Right ventricle myocardium inferior (tissue), 1 donor: ENCODE data around the gene TRIM75. TPM values are rescaled to one million over a fixed set of nuclear protein-coding genes. Genes with fewer than 3 reads are reported as not detected.
"Not testable (repeated sequence)": the region's sequence is repeated elsewhere in the genome, so short reads cannot be mapped to it uniquely, and the experiment has no call there.

ENCODE experiments used
- ATAC-seq: fragments of 200-7000 bp; cut with Tn5 transposase; one replicate; pipeline ENCODE4 v1.9.1; 2020; ENCODE audit warnings: mild to moderate bottlenecking, moderate library complexity
- DNase-seq: peaks from one replicate; pipeline ENCODE4 v3.0.0; 2021; ENCODE audit errors: missing footprints
- intact Hi-C: fragments of 100-400 bp; cut with DNase I; formaldehyde crosslinking; loops from one replicate; pipeline ENCODE4 v1.11.0; 2022
- total RNA-seq: library from RNA; stranded (reverse); fragmentation: NEBNext Ultra II Directional; extraction: Animal tissue kit (Norgen Biotek cat#: 25700); gene quantifications from one replicate; pipeline ENCODE4 v1.2.1, GENCODE V29; 2021
- donor health status: DM: no; HTN: yes; CAD: no; lungs with severe emphysema.

The TRIM75 gene
- total RNA-seq, 1 donor from 2014 or later = not detected

GRCh38 chr4:165060938-165061337 lies 7.3 kb downstream of the TRIM75 start:
- no peak for DNase-seq

GRCh38 chr4:165070560-165070959 lies 16.9 kb downstream of the TRIM75 start:
- ATAC-seq (no peak), DNase-seq (no peak)
- intact Hi-C loops = loop anchor here (5.0 kb wide), 1 partner anchor 113 kb away; no protein-coding TSS in a partner anchor

More at GRCh38 chr4:165060938-165061337, 7.3 kb downstream of the TRIM75 start:
- intact Hi-C loops = no loop called here
- no peak for ATAC-seq

- intact Hi-C loops = loop anchor here (5.0 kb wide), 1 partner anchor 116 kb away; no protein-coding TSS in a partner anchor
- not testable (repeated sequence) for DNase-seq, ATAC-seq
Measured at GRCh38 chr4:165073346-165073745, 19.7 kb downstream of the TRIM75 start.

- no peak for ATAC-seq
- intact Hi-C loops = no loop called here
- no peak for DNase-seq
Measured at GRCh38 chr4:165077034-165077578, 23.4 kb downstream of the TRIM75 start.

GRCh38 chr4:165079476-165079875 lies 25.8 kb downstream of the TRIM75 start:
- ATAC-seq = no peak
- no peak for DNase-seq
- intact Hi-C loops = no loop called here

- intact Hi-C loops, ATAC-seq, DNase-seq: not testable (repeated sequence)
Measured at GRCh38 chr4:165084787-165085186, 31.1 kb downstream of the TRIM75 start.

- intact Hi-C loops = no loop called here
- ATAC-seq (no peak), DNase-seq (no peak)
Measured at GRCh38 chr4:165085946-165086345, 32.3 kb downstream of the TRIM75 start.

GRCh38 chr4:165088366-165088765 lies 34.7 kb downstream of the TRIM75 start:
- DNase-seq (no peak), ATAC-seq (no peak)
- intact Hi-C loops = no loop called here

- intact Hi-C loops, ATAC-seq, DNase-seq: not testable (repeated sequence)
Measured at GRCh38 chr4:165092187-165092586, 38.5 kb downstream of the TRIM75 start.

- no peak for ATAC-seq
Measured at GRCh38 chr4:165094873-165095272, 41.2 kb downstream of the TRIM75 start.

GRCh38 chr4:165095291-165095690 lies 41.6 kb downstream of the TRIM75 start:
- DNase-seq (no peak), ATAC-seq (no peak)
- intact Hi-C loops = loop anchor here (5.0 kb wide), 1 partner anchor 318 kb away; no protein-coding TSS in a partner anchor

More at GRCh38 chr4:165094873-165095272, 41.2 kb downstream of the TRIM75 start:
- intact Hi-C loops = loop anchor here (5.0 kb wide), 1 partner anchor 318 kb away; no protein-coding TSS in a partner anchor
- no peak for DNase-seq

GRCh38 chr4:165096776-165097175 lies 43.1 kb downstream of the TRIM75 start:
- intact Hi-C loops = loop anchor here (5.0 kb wide), 1 partner anchor 319 kb away; no protein-coding TSS in a partner anchor
- ATAC-seq (no peak), DNase-seq (no peak)

GRCh38 chr4:165101641-165102040 lies 48.0 kb downstream of the TRIM75 start:
- intact Hi-C loops = no loop called here
- DNase-seq (no peak), ATAC-seq (no peak)

- ATAC-seq (no peak), DNase-seq (no peak)
- intact Hi-C loops = no loop called here
Measured at GRCh38 chr4:165106518-165106917, 52.9 kb downstream of the TRIM75 start.

Other genes starting within 250 kb of the TRIM75 start
- not detected for gene APELA, start 176.7 kb upstream of the TRIM75 start, total RNA-seq
- 2.2 TPM for gene TRIM61, start 76.2 kb upstream of the TRIM75 start, total RNA-seq
- not detected for gene TRIM60, start 21.9 kb upstream of the TRIM75 start, total RNA-seq
- gene TMEM192, start 59.0 kb downstream of the TRIM75 start, total RNA-seq = 14.9 TPM
- gene KLHL2, start 153.7 kb downstream of the TRIM75 start, total RNA-seq = 10.6 TPM